Activated naive CD4-positive, alpha-beta T cell treated with anti-CD3 and anti-CD28 coated beads, Interleukin-2, amount 50 U/mL, for 72 hours (primary cell): ENCODE results near the gene GMEB2. TPM values are rescaled to one million over a fixed set of nuclear protein-coding genes. Genes with fewer than 3 reads are reported as not detected.

Source experiments
- ATAC-seq, 2 donors: fragments of 150-1000 bp; cut with Tn5 transposase; 2 replicates each; pipeline ENCODE4 v1.10.0; 2021; ENCODE audit warnings: mild to moderate bottlenecking in 2 of 2, moderate library complexity in 2 of 2
- DNase-seq, 2 donors: peaks; one replicate each; pipeline ENCODE4 v3.0.0; 2021 to 2022; ENCODE audit warnings: low spot score in 2 of 2
- H3K27ac Mint-ChIP-seq, 2 donors: one replicate each; pipeline ENCODE4 v1.8.0; 2022; ENCODE audit warnings: mild to moderate bottlenecking in 2 of 2, mixed read lengths in 2 of 2
- H3K36me3 Mint-ChIP-seq, 2 donors: one replicate each; pipeline ENCODE4 v1.8.0; 2022; ENCODE audit warnings: mixed read lengths in 2 of 2
- H3K9me3 Mint-ChIP-seq, 2 donors: one replicate each; pipeline ENCODE4 v1.8.0; 2022; ENCODE audit warnings: mixed read lengths in 2 of 2
- total RNA-seq, 2 donors: library from RNA; stranded (reverse); gene quantifications; one replicate each; pipeline ENCODE4 v1.2.3, GENCODE V29; 2022

The GMEB2 gene
- total RNA-seq, 2 donors from 2014 or later: 11.3 to 24.0 TPM

- no peak for DNase-seq
These were observed 83.2 kb downstream of the GMEB2 start for GRCh38 chr20:63543733-63544132.

GRCh38 chr20:63543131-63543530, 83.8 kb downstream of the GMEB2 start:
- no peak overlapping the region for H3K27ac Mint-ChIP-seq
- DNase-seq (no peak), ATAC-seq (no peak)
- no peaks in the 10 kb centered on the region for H3K9me3 Mint-ChIP-seq
- H3K36me3 Mint-ChIP-seq: no peaks in the 10 kb centered on the region

More at GRCh38 chr20:63543733-63544132, 83.2 kb downstream of the GMEB2 start:
- Mint-ChIP-seq H3K9me3 (no peaks in the 10 kb centered on the region), H3K27ac (no peak overlapping the region), H3K36me3 (no peaks in the 10 kb centered on the region)
- ATAC-seq: no peak

DNA sequence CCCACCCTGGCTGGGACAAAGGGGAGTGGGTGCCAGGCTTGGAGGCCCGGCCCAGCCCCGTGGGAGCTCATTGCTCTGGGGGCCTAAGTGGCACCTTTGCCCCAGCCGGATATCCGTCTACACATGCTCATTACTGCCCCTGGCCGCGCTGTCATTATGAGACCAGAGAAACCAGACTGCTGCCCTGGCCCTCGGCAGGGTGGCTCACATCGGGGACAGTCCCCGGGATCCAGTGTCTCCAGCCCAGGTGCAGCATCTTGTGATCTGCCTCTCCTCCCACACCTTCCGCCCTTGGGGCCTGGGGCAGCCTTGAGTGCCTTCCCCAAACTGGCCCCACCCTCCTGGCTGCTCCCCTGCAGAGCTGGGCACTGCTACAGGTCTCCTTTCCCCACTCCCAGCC, 84.2 kb downstream of the GMEB2 start:
- ATAC-seq (no peak), DNase-seq (no peak)
- no peak overlapping the region for H3K27ac Mint-ChIP-seq
- H3K9me3 Mint-ChIP-seq: no peaks in the 10 kb centered on the region
- H3K36me3 Mint-ChIP-seq: no peaks in the 10 kb centered on the region

DNA sequence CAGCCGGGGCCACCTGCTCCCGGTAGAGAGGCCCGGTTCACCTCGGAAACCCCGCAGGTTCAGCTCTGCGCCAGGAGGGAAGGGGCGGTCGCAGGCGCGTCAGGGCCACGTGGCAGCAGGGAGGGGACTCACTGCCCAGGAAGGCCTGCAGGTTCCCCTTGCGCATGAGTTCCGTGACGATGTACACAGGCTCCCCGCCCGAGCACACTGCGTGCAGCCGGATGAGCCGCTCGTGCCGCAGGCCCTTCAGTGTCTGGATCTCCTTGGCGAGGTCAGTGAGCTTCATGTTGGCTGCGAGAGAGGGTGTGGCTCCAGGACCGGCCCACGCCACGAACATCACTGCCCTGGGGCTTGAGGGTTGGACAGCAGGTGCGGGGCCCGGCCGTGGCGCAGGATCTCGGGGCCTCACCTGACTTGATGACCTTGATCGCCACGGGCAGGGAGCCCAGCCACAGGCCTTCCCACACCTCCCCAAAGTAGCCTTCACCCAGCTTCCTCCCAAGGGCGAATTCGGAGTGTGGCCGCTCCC, 84.8 kb downstream of the GMEB2 start:
- H3K27ac Mint-ChIP-seq: no peak overlapping the region
- ATAC-seq (no peak), DNase-seq (no peak)
- H3K36me3 Mint-ChIP-seq: no peaks in the 10 kb centered on the region
- H3K9me3 Mint-ChIP-seq: no peaks in the 10 kb centered on the region

DNA sequence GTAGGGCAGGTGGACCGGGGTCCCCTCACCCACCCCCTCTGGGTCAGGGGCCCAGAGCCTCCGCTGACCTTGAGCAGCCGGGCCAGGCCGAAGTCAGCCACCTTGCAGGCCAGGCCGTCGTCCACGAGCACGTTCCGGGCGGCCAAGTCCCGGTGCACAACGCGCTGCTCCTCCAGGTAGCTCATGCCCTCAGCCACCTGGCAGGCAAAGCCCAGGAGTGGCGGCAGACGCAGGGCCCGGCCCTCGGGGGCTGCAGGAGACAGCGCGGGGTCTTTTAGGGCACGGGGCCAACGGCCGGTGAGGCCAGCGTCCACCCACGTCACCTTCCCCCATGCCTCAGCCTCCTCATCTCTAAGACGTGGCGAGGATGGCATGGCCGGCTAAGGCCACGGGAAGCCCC, 85.5 kb downstream of the GMEB2 start:
- Mint-ChIP-seq H3K9me3 (no peaks in the 10 kb centered on the region), H3K36me3 (no peaks in the 10 kb centered on the region), H3K27ac (no peak overlapping the region)
- no peak for DNase-seq
- ATAC-seq: no peak

- H3K27ac Mint-ChIP-seq: no peak overlapping the region
- H3K9me3 Mint-ChIP-seq: no peaks in the 10 kb centered on the region
- ATAC-seq (no peak), DNase-seq (no peak)
- H3K36me3 Mint-ChIP-seq: no peaks in the 10 kb centered on the region
These were observed 86.3 kb downstream of the GMEB2 start for GRCh38 chr20:63540417-63541186.

- ATAC-seq: no peak
- Mint-ChIP-seq H3K27ac (no peak overlapping the region), H3K36me3 (no peaks in the 10 kb centered on the region), H3K9me3 (no peaks in the 10 kb centered on the region)
- DNase-seq: no peak
These were observed 87.2 kb downstream of the GMEB2 start for GRCh38 chr20:63539441-63540370.

DNA sequence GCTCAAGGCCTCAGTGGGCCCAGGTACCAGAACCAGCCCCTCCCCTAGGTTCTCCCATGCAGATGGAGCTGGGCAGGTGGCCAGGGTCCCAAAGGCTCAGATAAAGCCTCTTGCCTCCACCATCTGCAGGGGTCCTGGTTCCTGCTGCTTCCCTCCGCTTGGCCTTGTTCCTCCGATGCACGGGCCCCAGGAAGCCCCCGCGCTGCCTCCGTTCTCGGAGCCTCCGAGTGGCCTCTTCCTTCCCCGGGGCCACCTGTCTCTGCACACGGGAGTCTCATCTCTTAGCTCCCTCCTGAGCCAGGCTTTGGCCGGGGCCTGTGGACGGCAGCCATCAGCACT, 87.8 kb downstream of the GMEB2 start:
- Mint-ChIP-seq H3K9me3 (no peaks in the 10 kb centered on the region), H3K27ac (no peak overlapping the region), H3K36me3 (no peaks in the 10 kb centered on the region)
- no peak for ATAC-seq
- no peak for DNase-seq

DNA sequence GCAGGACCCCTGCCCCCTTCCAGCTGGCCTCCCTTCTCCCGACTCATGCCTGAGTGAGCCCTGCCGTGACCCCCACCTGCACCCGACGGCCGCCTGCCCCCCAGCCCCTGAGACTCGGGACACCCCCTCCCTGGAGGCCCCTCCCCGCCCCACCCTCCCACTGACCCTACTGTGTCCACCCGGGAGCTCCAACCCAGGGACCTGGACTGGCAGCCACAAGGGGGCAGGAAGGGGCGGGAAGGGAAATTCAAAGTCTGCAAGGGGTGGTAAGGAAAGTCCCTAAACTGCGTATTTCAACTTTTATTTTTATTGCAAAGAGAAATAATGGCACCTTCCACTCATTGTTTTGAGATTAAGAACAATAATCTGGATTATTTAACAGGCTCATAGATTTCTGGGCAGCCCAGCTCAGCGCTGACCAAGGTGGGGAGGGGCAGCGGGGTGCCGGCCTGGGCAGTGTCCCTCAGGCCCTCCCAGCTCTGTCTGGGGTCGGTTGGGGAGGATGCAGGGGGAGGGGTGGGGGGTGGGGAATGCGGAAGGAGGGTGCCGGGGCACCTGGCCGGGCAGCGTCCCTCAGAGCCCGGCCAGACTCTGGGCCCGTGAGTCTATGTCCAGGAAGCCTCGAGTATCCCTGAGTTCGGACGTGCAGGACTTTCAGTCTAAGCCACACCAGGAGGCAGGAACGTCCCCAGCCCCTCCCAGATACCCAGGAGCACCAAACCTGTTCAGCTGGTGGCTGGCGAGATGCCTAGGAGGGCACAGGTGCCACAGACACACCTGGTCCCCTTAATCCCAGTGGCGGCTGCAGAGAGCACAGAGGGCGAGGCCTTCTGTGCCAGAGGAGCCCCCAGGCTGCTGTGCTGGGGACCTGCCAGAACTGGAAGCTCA, 88.5 kb downstream of the GMEB2 start:
- peak overlapping the region in 1 of 2 donors; percentile 85 for H3K27ac Mint-ChIP-seq
- no peak for DNase-seq
- H3K9me3 Mint-ChIP-seq: no peaks in the 10 kb centered on the region
- H3K36me3 Mint-ChIP-seq: no peaks in the 10 kb centered on the region
- peak; percentile 3 to 5 for ATAC-seq

Other genes with a start within 250 kb of the GMEB2 start
- gene KCNQ2, start 154.4 kb downstream of the GMEB2 start, total RNA-seq: under 1 TPM in 1 of 2 donors, not detected in 1; 0.33 TPM
- gene EEF1A2, start 128.0 kb downstream of the GMEB2 start, total RNA-seq: 1 to 10 TPM in 1 of 2 donors, under 1 TPM in 1; 0.14 to 3.1 TPM
- gene PPDPF, start 106.3 kb downstream of the GMEB2 start, total RNA-seq: 100 to 1,000 TPM in 1 of 2 donors, 10 to 100 TPM in 1; 60.7 to 117 TPM
- under 1 TPM; 0.54 to 0.57 TPM for gene PTK6, start 89.7 kb downstream of the GMEB2 start, total RNA-seq
- gene SRMS, start 79.4 kb downstream of the GMEB2 start, total RNA-seq: not detected
- gene FNDC11, start 72.9 kb downstream of the GMEB2 start, total RNA-seq: under 1 TPM in 1 of 2 donors, not detected in 1; 0.10 TPM
- 10 to 100 TPM in 1 of 2 donors, 1 to 10 TPM in 1; 3.1 to 28.8 TPM for gene HELZ2, start 52.9 kb downstream of the GMEB2 start, total RNA-seq
- gene STMN3, start 26.3 kb upstream of the GMEB2 start, total RNA-seq: 10 to 100 TPM; 13.8 to 19.5 TPM
- 10 to 100 TPM; 45.7 to 51.4 TPM for gene RTEL1, start 31.2 kb upstream of the GMEB2 start, total RNA-seq
- gene TNFRSF6B, start 69.6 kb upstream of the GMEB2 start, total RNA-seq: not detected
- 10 to 100 TPM; 36.1 to 53.4 TPM for gene ARFRP1, start 80.9 kb upstream of the GMEB2 start, total RNA-seq
- gene ZGPAT, start 80.9 kb upstream of the GMEB2 start, total RNA-seq: 10 to 100 TPM; 12.5 to 24.0 TPM
- 10 to 100 TPM in 1 of 2 donors, 1 to 10 TPM in 1; 6.3 to 18.2 TPM for gene LIME1, start 109.6 kb upstream of the GMEB2 start, total RNA-seq
- gene SLC2A4RG, start 112.7 kb upstream of the GMEB2 start, total RNA-seq: 10 to 100 TPM; 24.7 to 37.2 TPM
- gene ZBTB46, start 204.2 kb upstream of the GMEB2 start, total RNA-seq: 1 to 10 TPM in 1 of 2 donors, under 1 TPM in 1; 0.39 to 1.2 TPM
- not detected for gene ABHD16B, start 234.4 kb upstream of the GMEB2 start, total RNA-seq
- gene TPD52L2, start 238.2 kb upstream of the GMEB2 start, total RNA-seq: 10 to 100 TPM; 31.3 to 62.1 TPM